ENCODE results near the gene MAGIX.

MAGIX gene

DNA sequence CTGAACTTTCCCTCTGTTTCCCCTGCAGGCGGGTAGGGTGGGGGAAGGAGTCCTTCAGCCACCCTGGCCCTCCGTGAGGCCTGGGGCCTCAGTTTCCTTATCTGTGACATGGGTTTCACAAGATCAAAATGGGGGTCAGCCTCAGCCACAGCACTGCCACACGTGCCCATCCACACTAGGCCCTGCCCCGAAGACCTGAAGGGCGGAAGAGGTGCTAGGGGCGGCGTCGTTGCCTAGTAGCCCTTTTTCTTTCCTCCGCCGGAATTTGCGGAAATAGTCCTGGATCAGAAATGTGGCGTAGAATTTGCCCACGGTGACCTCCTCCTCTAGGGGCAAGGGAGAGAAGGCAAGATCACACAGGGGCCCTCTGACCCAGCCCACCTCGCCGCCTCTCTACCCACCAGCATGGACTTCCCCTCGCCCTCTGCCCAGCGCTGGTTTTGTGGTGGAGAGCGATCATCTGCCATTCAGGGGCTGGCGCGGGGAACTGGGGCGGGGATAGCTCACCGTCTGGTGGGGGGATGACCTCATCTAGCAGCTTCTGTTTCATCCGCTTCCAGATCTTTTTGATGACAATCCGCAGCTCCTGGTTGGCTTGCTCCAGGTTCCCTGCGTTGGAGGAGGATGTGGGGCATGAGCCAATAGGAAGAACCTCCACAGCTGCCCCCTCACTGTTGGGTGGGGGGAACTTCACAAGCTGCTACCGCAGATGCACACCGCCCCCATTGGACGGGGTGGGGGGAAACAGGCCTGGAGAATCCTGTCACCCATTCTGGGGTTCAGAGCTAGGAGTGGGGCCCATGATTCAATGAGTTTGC lies 47.1 kb downstream of the MAGIX start:
- DNase-seq, result no peak

- DNase-seq, result no peak
These were observed 47.8 kb downstream of the MAGIX start for GRCh38 chrX:49210406-49210805.

GRCh38 chrX:49211074-49211473 lies 48.5 kb downstream of the MAGIX start:
- DNase-seq, result no peak

DNA sequence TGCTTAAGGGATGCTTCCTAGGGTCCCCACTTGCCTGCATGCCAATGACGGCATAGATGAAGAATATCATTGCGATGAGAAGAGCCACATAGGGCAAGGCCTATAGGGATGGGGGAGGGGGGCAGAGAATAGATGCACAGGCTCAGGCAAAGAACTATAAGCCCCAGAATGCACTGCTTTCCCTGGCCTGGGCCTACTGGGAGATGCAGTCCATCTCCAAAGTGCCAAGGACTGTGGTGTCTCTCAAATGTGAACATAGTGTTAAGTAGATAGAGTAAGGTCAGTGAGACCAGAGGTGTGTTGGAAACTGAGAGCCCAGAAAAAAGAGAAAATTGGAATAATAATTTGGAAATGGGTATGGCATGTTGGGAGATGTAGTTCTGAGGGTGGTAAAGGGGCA lies 49.7 kb downstream of the MAGIX start:
- DNase-seq, result no peak

GRCh38 chrX:49212861-49213260 lies 50.3 kb downstream of the MAGIX start:
- no peak for DNase-seq

DNA sequence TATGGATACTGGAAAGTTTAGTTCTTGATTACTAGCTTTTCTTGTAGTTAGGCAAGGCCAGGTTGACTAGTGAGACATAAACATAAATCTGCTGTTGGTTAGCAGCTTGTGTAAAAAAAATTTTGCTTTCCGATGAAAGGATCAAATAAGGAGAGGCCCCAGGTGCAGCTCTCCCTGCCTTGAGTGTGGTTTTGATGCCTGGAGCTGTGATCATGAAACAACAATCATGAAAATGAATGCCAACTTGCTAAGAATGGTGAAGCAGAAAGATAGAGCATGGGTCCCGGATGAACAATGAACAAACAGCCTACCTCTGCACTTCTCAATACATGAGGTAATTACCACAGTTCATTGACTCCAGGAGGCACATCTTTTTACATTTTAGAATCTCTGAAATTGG lies 51.9 kb downstream of the MAGIX start:
- no peak for DNase-seq

DNA sequence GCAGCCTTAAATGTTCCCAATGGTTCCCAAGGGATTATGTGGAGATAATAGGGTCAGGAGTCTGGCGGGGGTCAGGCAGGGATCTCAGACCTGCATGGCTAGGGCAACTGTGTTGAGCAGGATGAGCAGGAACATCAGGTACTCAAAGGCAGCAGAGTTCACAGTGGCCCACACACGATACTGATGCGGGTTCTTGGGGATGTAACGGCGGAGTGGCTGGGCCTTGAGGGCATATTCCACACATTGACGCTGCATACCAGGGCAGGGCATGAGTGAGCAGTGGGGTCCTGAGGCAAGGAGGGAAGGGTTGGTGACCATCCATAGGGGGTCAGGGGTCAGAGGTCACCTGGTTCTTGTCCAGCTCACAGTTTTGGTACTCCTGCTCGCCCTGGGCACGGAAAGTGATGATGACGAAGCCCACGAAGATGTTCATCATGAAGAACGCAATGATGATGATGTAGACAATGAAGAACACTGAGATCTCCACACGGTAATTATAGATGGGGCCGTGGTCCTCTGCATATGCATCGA lies 52.5 kb downstream of the MAGIX start:
- no peak for DNase-seq
